ENCODE measurements around the gene CALML5.
"Not testable (repeated sequence)": the region's sequence is repeated elsewhere in the genome, so short reads cannot be mapped to it uniquely, and the experiment has no call there.

Gene CALML5

DNA sequence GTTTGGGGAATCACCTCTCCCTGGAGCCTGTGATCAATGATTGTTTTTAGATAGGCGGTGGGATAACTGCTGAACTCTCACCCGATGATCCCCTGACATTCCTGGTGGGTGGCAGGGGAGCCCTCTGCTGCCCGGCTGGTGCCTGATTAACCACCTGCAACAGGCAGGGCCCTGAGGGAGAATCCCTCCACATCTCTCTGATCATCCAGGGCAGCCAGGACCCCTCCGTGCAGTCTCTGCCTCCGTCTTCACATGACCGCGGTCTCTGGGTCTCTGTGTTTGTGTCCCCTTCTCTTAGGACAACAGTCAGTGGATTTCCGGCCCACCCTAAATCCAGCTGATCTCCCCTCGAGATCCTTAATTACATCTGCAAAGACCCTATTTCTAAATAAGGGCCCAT lies 17.4 kb downstream of the CALML5 start:
- no peak for DNase-seq (ENCODE audit: low spot score)

DNA sequence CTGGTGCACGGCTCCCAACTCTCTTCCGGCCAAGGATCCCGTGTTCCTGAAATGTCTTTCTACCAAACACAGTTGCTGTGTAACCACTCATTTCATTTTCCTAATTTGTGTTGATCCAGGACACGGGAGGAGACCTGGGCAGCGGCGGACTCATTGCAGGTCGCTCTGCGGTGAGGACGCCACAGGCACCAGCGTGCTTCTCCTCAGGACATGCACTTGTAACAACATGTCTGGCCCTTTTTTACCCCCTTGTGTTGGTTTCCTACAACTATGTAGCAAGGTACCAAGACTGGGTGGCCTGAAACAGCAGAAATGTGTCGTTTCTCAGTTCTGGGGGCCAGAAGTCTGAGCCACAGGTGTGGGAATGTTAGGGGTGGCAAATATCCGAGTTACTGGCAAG lies 18.2 kb downstream of the CALML5 start:
- no peak for DNase-seq (ENCODE audit: low spot score)

DNA sequence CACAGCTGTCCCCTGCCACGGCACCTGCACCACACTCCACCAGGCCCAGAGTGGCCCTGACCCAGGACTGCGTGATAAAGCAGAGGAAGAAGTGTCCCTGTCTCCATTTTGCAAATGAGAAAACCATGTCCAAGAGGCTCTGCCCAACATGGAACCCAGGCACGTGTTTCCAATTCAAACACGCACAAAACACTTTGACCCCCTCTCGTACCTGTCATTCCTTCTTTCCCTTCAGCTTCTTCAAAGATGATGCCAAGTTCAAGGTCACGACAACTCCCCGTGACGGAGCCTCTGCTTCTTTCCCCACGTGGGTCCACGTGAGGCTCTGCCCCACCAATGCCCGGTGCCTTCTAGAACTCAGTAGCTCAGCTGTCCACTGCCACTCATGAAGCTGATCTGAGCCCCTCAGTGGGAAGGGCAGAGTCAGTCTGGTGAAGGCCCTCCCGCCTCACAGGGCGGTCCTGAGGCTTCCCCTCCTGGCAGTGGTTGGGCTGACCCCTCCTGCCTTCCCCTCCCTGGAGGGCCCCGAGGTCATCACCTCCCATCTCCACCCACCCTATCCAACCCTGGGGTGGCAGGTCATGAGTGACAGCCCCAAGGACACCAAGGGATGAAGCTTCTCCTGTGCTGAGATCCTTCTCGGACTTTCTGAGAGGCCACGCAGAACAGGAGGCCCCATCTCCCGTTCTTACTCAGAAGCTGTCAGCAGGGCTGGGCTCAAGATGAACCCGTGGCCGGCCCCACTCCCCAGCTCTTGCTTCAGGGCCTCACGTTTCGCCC lies 19.0 kb downstream of the CALML5 start:
- no peak for DNase-seq (ENCODE audit: low spot score)

DNA sequence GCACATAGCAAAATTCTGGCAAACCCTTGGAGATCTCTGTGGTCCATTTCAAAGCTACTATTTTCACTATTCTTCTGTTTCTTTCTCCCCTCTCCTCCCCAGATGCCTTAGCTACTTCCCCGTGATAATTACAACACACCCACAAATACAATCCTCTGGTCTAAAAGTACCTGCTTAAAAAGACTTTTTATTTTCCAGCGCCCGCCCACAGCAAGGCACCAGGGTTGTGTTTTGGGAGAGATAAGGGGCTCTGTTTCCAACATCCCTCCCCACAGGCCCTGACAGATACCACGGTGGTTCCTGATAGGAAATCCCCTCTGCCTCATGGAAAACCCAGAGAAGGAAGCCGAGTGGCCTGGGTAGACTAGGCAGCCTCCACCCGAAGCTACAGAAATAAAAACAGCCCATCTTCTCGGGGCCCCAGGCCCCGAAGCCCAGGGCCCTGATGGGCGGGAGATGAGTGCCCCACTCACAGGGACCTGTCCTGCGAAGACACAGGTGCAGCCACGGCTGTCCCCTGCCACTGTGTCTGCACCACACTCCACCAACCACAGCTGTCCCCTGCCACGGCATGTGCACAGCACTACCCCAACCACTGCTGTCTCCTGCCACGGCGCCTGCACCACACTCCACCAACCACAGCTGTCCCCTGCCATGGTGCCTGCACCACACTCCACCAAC lies 19.7 kb downstream of the CALML5 start:
- DNase-seq (ENCODE audit: low spot score), result no peak

GRCh38 chr10:5478694-5479305 lies 20.6 kb downstream of the CALML5 start:
- DNase-seq (ENCODE audit: low spot score), result no peak

GRCh38 chr10:5477948-5478693 lies 21.2 kb downstream of the CALML5 start:
- no peak for DNase-seq (ENCODE audit: low spot score)

DNA sequence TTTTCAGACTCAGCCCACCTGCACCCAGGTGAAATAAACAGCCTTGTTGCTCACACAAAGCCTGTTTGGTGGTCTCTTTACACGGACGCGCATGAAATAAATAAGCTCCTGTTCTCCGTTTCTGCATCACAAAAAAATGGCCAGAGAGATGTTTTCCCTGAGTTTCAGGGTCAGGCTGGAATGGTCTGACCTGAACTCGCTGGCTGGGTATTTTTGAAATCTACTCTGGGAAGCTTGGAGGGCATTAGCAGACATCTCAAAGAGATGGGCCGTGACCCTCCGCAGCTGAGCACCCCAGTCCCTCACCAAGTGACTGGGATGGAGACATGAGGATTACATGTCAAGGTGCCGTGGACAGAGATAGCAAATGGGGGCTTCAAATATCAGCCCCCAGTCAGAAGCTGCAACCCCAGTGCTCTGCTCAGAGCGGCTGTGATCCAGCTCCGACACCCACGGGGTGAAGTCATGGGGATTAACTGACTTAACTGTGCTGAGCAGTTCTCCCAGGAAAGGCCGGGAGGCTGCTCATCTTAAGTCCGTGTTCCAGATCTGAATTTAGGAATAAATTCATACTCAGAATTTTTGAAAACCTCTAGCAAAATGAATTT lies 22.3 kb downstream of the CALML5 start:
- no peak for DNase-seq (ENCODE audit: low spot score)

DNA sequence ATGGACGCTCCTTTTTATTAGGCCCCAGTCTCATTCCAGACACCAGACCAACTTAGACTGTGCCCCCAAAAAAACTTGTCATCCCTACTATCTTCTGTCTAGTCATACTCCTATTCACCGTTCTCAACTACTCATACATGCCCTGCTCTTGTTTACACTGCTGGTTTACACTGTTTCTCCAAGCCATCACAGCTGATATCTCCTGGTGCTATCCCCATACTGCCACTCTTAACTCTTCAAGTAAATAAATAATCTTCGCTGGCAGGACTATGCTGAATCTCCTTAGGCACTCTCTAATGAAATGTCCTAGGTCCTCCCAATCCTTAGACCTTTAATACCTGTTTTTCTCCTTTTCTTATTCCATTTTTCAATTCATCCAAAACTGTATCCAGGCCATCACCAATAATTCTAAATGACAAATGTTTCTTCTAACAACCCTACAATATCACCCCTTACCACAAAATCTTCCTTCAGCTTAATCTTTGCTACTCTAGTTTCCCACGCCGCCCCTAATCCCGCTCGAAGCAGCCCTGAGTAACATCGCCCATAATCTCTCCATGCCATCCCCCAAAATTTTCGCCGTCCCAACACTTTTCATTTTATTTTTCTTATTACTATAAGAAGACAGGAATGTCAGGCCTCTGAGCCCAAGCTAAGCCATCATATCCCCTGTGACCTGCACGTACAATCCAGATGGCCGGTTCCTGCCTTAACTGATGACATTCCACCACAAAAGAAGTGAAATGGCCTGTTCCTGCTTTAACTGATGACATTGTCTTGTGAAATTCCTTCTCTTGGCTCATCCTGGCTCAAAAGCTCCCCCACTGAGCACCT lies 23.2 kb downstream of the CALML5 start:
- DNase-seq (ENCODE audit: low spot score), result not testable (repeated sequence)

GRCh38 chr10:5475088-5475487 lies 24.3 kb downstream of the CALML5 start:
- DNase-seq (ENCODE audit: low spot score), result not testable (repeated sequence)

- not testable (repeated sequence) for DNase-seq (ENCODE audit: low spot score)
These were observed 24.7 kb downstream of the CALML5 start for GRCh38 chr10:5474642-5475041.

DNA sequence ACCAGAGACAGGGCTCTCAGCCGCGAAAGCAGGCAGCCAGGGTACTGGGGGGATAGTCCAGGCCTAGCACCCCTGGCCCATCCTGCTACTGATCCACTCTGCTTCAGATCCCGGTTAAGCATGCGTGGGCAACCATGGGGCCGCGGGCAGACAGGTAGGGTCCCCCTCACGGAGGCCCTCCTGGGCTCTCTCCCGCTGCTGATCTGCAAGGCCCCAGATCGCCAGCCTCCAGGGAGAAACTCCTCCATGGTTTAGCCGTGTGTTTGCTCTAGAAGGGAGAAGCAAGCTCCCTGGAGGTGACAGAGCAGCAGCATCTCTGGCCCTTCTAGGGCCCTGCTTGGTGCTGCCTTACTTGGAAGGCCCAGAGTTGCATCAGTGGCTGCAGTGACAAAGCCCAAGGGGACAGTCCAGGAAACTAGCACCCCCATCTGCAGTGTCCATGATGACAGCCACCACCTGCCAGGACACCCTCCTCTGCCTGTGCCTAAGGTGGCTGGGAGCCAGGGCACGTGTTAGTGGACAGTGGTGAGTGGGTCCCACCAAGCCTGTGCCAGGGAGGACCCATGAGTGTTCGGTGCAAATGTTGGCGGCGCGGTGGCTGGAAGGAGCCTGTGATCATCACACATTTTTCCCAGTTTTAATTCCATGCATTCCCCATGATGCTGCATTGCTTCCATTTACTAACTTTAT lies 29.2 kb downstream of the CALML5 start:
- DNase-seq (ENCODE audit: low spot score), result no peak

GRCh38 chr10:5469353-5470061 lies 29.9 kb downstream of the CALML5 start:
- DNase-seq (ENCODE audit: low spot score), result no peak

- no peak for DNase-seq (ENCODE audit: low spot score)
These were observed 30.9 kb downstream of the CALML5 start for GRCh38 chr10:5468262-5469106.

DNA sequence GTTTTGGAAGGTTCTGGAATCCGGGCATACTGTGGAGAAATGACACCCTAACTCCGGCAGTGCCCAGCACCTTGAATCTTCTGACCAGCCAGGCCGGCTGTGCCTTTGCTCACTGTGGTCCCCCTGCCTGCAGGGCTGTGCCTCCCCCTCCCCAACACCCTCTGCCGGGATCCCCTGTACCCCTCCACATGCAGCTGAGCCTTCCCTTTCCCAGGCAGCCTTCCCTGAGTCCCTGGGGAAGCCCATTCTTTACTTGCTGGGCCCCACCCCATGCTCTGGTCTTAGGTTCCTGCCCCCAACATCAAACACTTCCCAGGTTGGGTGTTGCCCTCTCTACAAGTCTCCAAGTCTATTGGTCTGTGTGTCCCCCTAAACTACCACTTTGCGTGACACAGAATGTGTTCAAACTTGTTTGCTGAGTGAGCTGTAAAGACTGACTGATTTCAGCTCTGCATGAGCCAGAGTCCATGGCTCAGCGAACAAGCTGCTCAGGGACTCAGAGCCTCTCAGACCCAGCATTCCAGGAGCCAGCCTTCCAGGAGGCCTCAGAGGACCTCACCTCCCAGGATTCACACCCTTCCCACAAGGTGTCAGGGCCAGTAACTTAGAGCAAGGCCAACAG lies 31.6 kb downstream of the CALML5 start:
- DNase-seq (ENCODE audit: low spot score), result no peak

DNA sequence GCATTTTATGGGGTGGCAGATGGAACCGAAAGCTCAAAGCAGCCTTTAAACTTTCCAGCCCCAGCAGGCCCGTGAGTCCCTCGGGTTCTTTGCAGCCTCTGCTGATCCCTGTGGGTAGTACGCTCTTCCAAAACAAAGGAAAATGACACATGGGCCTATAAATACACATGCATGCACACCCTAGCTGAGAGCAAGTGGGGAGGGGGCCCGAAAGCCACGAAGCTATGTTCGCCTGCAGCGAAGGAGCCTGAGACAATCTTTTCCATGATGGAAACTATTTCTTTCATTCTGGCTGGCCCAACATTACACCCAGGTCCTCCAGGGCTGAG lies 32.2 kb downstream of the CALML5 start:
- no peak for DNase-seq (ENCODE audit: low spot score)

DNA sequence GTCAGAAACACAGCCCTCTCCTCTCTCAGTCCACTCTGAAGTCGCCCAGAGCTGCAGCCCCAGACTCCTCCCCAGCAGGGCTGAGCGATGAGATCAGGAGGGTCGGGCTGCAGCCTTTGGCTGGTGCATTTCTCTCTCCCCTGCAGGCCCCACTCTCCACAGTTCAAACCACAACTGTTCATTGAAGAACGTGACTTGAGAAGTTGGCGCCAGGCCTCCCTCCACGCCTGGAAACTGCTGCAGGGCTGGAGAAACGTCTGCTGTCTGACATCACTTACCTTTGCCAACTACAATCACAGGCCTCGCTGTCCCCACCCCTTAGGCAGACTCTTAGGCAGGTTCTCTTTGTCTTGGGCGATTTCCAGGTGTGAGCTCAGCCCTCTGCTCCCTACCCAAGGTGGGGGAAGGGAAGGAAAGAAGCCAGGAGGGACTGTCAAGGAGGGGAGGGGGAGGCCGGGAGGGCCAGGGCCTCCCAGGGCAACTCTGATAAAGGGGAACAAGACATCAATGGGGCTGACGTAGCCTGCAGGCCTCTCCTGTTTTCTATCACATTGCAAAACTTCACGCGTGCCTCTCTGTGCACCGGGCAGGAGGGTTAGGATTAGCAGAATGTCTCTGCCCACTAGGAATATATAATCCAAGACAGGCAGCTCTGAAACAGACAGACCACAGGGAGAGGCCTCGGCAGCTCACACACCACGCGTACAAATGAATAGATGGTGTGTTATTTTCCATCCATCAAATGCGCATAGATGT lies 32.7 kb downstream of the CALML5 start:
- no peak for DNase-seq (ENCODE audit: low spot score)

GRCh38 chr10:5465976-5466450 lies 33.4 kb downstream of the CALML5 start:
- no peak for DNase-seq (ENCODE audit: low spot score)

DNA sequence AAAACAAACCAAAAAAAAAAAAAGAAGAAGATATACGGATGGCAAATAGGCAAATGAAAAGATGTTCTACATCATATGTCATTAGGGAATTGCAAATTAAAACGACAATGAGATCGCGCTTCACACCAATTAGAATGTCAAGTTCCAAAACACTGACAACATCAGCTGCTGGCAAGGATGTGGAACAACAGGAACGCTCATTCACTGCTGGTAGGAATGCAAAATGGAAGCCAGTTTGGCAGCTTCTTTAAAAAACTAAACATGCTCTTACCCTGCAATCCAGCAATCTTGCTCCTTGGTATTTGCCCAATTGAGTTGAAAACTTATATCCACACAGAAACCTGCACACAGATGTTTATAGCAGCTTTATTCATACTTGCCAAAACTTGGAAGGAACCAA lies 34.8 kb downstream of the CALML5 start:
- DNase-seq (ENCODE audit: low spot score), result no peak
